ENCODE results near the gene BCOR. TPM values are rescaled to one million over a fixed set of nuclear protein-coding genes. Genes with fewer than 3 reads are reported as not detected.

BCOR gene
- total RNA-seq, 1 experiment from 2014 or later: 134 TPM

DNA sequence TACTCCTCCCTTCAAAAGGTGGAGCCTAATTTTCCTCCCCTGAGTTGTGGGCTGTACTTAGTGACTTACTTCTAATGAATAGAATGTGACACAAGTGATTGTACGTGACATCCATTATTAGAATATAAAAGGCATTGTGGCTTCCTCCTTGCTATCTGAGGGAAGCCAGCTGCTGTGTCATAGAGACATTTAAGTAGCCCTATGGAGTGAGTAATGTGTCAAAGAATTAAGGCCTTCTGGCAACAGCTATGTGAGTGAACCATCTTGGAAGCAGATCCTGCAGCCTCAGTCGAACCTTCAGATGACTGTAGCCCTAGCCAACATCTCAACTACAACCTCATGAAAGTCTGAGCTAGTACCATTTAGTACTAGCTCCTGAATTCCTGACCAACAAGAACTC lies 76.1 kb downstream of the BCOR start:
- Histone ChIP-seq H3K27ac (ENCODE audit: insufficient read length, low read depth, low read length) (no peak overlapping the region), H2BK15ac (ENCODE audit: low read depth, low read length) (no peak overlapping the region), H3K56ac (ENCODE audit: insufficient read length, low read depth, low read length) (no peak overlapping the region), H3K14ac (ENCODE audit: insufficient read depth, low read length) (no peak overlapping the region), H3K9ac (ENCODE audit: extremely low read depth, insufficient read length, low read length) (no peak overlapping the region), H2BK12ac (ENCODE audit: insufficient read length, low read depth, low read length) (no peak overlapping the region), H3K79me1 (ENCODE audit: insufficient read depth, low read depth, low read length, poor library complexity, severe bottlenecking) (no peaks in the 10 kb centered on the region), H3K18ac (ENCODE audit: insufficient read length, low read depth, low read length) (no peak overlapping the region), H3T11ph (ENCODE audit: low read length) (no peak overlapping the region), H4K8ac (replicated peaks; ENCODE audit: insufficient read length, low read depth, low read length) (no peak overlapping the region), H3K9me3 (ENCODE audit: control insufficient read depth, low read depth, low read length) (peaks cover 4% of the 10 kb centered on the region), H2BK120ac (ENCODE audit: low read depth, low read length, poor library complexity, severe bottlenecking) (no peak overlapping the region), H3K4me1 (ENCODE audit: insufficient read depth, low read length) (no peaks in the 10 kb centered on the region), H2AK5ac (ENCODE audit: insufficient read length, low read length) (no peak overlapping the region), H2AFZ (ENCODE audit: low read length) (no peak overlapping the region), H3K27me3 (ENCODE audit: insufficient read depth, low read length) (no peaks in the 10 kb centered on the region), H2BK5ac (ENCODE audit: insufficient read length, low read length) (no peak overlapping the region), H2BK20ac (ENCODE audit: low read depth, low read length, poor library complexity, severe bottlenecking) (no peak overlapping the region), H3K4ac (ENCODE audit: low read depth, low read length) (no peak overlapping the region), H4K5ac (ENCODE audit: insufficient read length, low read depth, low read length) (no peak overlapping the region), H3K23me2 (ENCODE audit: insufficient read length, low read depth, low read length, poor library complexity, severe bottlenecking) (no peaks in the 10 kb centered on the region), H4K91ac (ENCODE audit: insufficient read length, low read depth, low read length) (no peak overlapping the region), H3K79me2 (ENCODE audit: insufficient read depth, low read length) (no peaks in the 10 kb centered on the region), H4K20me1 (ENCODE audit: control insufficient read depth, insufficient read depth, insufficient read length) (no peaks in the 10 kb centered on the region), H3K4me2 (ENCODE audit: insufficient read depth, insufficient read length, low read length) (no peak overlapping the region), H3K23ac (ENCODE audit: insufficient read length, low read depth, low read length) (no peak overlapping the region)
- Mint-ChIP-seq H3K4me1 (peaks cover 4 to 5% of the 10 kb centered on the region in 2 experiments; a peak in 2 of 4 replicates), H3K27me3 (ENCODE audit: low read depth) (peaks cover 11% of the 10 kb centered on the region), H3K36me3 (ENCODE audit: insufficient read depth in 1 of 3, low read depth in 3 of 3) (peaks cover 0 to 4% (median 3%) of the 10 kb centered on the region in 3 experiments; a peak in 1 of 7 replicates), H3K4me3 (no peak overlapping the region), H3K9me3 (peaks cover 51 to 55% of the 10 kb centered on the region in 2 experiments), H3K27ac (no peak overlapping the region)
- no peak for DNase-seq
- no CpG with 5 or more reads among the region's 2 CpGs for WGBS (ENCODE audit: extremely low coverage, insufficient read length, low lambda C conversion rate)
- TF ChIP-seq, protein P1, sequence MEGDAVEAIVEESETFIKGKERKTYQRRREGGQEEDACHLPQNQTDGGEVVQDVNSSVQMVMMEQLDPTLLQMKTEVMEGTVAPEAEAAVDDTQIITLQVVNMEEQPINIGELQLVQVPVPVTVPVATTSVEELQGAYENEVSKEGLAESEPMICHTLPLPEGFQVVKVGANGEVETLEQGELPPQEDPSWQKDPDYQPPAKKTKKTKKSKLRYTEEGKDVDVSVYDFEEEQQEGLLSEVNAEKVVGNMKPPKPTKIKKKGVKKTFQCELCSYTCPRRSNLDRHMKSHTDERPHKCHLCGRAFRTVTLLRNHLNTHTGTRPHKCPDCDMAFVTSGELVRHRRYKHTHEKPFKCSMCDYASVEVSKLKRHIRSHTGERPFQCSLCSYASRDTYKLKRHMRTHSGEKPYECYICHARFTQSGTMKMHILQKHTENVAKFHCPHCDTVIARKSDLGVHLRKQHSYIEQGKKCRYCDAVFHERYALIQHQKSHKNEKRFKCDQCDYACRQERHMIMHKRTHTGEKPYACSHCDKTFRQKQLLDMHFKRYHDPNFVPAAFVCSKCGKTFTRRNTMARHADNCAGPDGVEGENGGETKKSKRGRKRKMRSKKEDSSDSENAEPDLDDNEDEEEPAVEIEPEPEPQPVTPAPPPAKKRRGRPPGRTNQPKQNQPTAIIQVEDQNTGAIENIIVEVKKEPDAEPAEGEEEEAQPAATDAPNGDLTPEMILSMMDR (conservative IDR thresholded peaks at IDR 0.05): no peak

Measured in H9 (cell line).